ENCODE measurements around the gene DENND1A.

DENND1A gene

GRCh38 chr9:123562844-123563346, 367.0 kb downstream of the DENND1A start:
- TF ChIP-seq, protein P1, sequence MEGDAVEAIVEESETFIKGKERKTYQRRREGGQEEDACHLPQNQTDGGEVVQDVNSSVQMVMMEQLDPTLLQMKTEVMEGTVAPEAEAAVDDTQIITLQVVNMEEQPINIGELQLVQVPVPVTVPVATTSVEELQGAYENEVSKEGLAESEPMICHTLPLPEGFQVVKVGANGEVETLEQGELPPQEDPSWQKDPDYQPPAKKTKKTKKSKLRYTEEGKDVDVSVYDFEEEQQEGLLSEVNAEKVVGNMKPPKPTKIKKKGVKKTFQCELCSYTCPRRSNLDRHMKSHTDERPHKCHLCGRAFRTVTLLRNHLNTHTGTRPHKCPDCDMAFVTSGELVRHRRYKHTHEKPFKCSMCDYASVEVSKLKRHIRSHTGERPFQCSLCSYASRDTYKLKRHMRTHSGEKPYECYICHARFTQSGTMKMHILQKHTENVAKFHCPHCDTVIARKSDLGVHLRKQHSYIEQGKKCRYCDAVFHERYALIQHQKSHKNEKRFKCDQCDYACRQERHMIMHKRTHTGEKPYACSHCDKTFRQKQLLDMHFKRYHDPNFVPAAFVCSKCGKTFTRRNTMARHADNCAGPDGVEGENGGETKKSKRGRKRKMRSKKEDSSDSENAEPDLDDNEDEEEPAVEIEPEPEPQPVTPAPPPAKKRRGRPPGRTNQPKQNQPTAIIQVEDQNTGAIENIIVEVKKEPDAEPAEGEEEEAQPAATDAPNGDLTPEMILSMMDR (IDR thresholded peaks at IDR 0.05; ENCODE audit: low read depth, low read length) = no peak
- peak; percentile 54 for DNase-seq (ENCODE audit: extremely low read depth, low read depth)

DNA sequence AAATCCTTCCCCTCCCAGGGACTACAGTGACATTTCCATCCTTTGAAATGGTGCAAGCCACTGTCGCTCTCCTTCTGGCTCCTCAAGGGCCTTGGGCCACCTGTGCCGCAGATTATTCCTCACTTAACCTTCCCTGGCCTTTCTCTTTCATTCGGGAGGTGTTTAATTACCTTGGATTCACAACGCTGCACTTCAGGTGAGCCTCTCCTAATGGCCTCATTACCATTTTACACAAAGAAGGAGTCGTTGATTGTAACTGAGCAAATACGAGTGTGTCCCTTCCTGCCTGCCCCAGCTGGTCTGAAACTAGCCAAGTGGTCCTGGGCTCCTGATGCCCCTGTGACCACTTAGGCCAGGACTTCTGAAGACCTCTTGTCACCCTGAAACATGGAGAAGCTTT, 368.9 kb downstream of the DENND1A start:
- TF ChIP-seq, protein P1 (IDR thresholded peaks at IDR 0.05; ENCODE audit: low read depth, low read length) = no peak
- no peak for DNase-seq (ENCODE audit: extremely low read depth, low read depth)

- no peak for DNase-seq (ENCODE audit: extremely low read depth, low read depth)
- TF ChIP-seq, protein P1 (IDR thresholded peaks at IDR 0.05; ENCODE audit: low read depth, low read length) = no peak
These were observed 373.2 kb downstream of the DENND1A start for GRCh38 chr9:123556464-123557435.

DNA sequence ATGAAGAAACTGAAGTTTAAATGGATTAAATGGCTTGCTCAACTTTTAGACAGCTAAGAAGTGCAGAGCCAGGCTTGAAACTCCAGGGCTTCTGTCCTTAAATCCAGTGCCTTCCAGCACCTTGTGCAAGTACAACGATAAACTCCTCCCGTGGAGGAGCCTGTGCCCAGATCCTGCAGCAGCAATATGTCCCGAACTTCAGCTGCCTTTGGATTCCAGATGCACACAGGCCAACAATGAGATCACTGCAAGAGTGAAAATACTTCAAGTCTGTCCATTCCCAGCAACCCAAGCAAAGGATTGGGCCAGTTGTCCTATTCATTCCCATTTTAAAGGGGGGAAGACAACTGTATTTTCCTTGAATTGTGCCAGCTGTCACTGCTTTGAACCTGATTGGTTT, 374.3 kb downstream of the DENND1A start:
- DNase-seq (ENCODE audit: extremely low read depth, low read depth) = no peak
- TF ChIP-seq, protein P1 (IDR thresholded peaks at IDR 0.05; ENCODE audit: low read depth, low read length) = no peak

DNA sequence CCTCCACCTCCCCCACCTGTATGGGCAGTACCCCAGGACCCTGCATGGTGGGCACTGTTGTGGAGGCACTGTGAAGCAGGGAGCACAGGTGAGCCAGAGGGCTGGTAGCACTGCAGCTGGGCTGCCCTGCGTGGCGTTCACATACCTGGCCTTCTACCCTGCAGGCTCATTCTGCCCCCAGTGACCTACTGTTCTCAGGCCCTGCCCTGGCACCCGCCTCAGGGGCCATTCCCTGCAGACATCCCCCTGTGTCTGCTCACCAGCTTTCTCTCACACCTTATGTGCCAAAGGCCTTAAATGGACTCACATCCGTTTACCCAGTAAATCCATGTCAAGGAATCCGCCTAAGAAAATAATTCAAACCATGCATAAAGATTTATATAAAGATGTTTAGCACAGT, 377.4 kb downstream of the DENND1A start:
- DNase-seq (ENCODE audit: extremely low read depth, low read depth) = no peak
- TF ChIP-seq, protein P1 (IDR thresholded peaks at IDR 0.05; ENCODE audit: low read depth, low read length) = no peak

DNA sequence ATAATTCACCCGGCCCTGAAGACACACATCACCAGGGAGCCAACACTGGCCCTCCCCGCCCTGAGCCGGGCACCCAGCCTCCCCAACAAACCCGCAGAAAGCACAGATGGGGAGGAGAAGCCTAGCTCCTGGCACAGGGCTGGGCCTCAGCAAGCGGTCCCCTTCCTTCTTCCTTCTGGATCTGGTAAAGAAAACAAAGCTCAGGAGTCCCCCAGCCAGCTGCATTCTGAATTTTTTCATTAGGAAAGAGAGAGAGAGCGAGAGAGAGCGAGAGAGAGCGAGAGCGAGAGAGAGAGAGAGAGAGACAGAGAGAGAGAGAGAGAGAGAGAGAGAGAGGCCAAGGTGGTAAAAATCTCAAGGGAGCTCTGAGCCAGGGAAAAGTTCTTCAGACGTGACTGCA, 378.2 kb downstream of the DENND1A start:
- TF ChIP-seq, protein P1 (IDR thresholded peaks at IDR 0.05; ENCODE audit: low read depth, low read length) = no peak

GRCh38 chr9:123550797-123551196, 379.1 kb downstream of the DENND1A start:
- TF ChIP-seq, protein P1 (IDR thresholded peaks at IDR 0.05; ENCODE audit: low read depth, low read length) = no peak
- DNase-seq (ENCODE audit: extremely low read depth, low read depth) = no peak

More for the DNA sequence above, 378.2 kb downstream of the DENND1A start:
- DNase-seq (ENCODE audit: extremely low read depth, low read depth) = no peak
